ENCODE results near the gene PRDM16.

The PRDM16 gene

DNA sequence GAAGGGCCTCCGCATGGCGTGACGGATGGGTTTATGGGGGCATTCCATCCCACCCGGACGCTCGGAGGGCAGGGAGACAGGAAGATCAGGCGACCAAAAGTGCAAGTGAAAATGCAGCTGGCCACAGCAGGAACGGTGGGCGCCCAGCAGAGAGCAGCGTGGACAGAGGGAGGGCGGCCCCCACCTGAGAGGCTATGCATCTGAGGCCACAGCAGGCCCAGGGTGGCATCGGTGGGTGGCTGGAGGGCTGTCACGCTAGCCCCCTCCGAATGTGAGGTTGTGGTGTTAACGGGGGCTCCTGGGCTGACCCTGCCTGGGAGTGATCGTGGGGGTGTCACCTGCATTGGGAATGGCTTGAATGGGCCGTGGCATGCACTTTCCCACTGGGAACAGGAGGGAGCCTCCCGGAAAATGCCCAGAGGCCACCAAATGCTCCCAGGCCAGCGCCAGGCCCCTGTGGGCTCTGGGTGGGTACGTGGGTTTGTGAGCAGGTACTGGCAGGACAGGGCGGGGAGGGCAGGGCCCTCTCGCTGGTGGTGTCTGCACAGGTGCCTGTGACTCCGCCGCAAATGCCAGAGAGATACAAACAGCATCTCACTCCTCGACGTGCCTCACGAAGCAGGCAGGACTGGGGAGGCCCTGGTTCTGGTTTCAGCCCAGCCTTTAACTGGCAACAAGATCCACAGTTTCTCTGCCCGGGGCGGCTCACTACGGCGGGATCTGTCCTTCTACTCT, 172.8 kb downstream of the PRDM16 start:
- DNase-seq (ENCODE audit: low read depth in 2 of 2), result no peak
- TF ChIP-seq, protein P1, sequence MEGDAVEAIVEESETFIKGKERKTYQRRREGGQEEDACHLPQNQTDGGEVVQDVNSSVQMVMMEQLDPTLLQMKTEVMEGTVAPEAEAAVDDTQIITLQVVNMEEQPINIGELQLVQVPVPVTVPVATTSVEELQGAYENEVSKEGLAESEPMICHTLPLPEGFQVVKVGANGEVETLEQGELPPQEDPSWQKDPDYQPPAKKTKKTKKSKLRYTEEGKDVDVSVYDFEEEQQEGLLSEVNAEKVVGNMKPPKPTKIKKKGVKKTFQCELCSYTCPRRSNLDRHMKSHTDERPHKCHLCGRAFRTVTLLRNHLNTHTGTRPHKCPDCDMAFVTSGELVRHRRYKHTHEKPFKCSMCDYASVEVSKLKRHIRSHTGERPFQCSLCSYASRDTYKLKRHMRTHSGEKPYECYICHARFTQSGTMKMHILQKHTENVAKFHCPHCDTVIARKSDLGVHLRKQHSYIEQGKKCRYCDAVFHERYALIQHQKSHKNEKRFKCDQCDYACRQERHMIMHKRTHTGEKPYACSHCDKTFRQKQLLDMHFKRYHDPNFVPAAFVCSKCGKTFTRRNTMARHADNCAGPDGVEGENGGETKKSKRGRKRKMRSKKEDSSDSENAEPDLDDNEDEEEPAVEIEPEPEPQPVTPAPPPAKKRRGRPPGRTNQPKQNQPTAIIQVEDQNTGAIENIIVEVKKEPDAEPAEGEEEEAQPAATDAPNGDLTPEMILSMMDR (IDR thresholded peaks at IDR 0.05; ENCODE audit: low read depth, low read length), result no peak
- no peak overlapping the region for H3K4me3 ChIP-seq (replicated peaks in 1 of 2; ENCODE audit: low read depth in 2 of 2, low read length in 2 of 2)

DNA sequence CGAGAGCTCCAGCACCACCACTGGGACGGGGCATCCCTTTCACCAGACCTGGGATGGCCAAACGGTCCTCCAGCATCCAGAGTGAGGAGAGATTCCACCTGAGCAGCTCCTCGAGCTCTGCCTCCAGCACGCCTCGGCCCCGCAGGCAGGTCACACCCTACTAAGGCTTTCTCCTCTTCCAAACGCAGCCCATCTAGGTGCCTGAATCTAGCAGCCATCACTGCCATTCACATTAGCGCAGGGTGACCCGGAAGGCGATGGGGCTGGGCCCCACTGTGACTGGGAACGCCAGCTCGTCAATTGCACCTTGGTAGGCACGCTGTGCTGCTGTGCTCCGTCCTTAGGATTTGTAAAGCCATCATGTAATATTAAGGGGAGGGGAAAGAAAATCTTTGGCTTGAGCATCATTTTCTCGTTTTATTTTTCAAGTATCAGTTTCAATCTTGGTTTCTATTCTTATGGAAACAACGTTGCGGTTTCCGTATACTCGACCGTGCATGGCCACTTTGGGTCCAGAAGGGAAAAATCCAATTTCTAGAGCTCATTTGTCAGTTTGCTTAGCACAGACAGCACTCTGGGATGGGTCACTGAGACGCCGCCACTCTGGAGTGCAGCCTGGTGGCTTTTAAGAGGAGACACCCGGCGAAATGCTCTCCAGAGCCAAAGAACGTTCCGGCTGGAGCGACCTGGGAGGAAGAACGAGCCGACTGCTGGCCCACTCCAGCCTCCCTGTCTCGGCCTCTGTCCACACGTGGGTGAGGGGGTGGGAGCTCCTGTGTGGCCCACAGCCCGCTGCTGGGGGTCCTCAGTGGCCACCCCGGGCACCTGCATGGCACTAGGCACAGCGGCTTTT, 173.6 kb downstream of the PRDM16 start:
- TF ChIP-seq, protein P1 (IDR thresholded peaks at IDR 0.05; ENCODE audit: low read depth, low read length), result no peak
- no peak overlapping the region for H3K4me3 ChIP-seq (replicated peaks in 1 of 2; ENCODE audit: low read depth in 2 of 2, low read length in 2 of 2)
- no peak for DNase-seq (ENCODE audit: low read depth in 2 of 2)

DNA sequence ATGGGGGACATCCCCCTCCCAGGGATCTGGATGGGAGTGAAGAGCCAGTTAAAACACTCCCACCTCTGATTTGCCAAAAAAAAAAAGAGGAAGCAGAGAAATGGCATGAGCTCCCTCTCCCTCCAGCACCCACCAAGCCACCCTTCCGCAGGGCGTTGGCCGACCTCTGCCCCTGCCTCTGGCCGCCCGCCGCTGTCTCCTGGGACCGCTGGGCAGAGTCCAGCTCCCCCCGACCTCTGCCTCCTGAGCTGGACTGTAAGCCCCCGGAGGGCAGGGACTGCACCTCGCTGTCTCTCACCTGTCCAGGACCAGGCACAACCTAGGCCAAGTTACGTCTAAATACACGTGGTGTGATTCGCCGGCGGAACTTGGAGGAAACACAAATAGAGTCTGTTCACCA, 174.3 kb downstream of the PRDM16 start:
- TF ChIP-seq, protein P1 (IDR thresholded peaks at IDR 0.05; ENCODE audit: low read depth, low read length), result no peak
- H3K4me3 ChIP-seq (replicated peaks in 1 of 2; ENCODE audit: low read depth in 2 of 2, low read length in 2 of 2), result no peak overlapping the region
- DNase-seq (ENCODE audit: low read depth in 2 of 2), result no peak

DNA sequence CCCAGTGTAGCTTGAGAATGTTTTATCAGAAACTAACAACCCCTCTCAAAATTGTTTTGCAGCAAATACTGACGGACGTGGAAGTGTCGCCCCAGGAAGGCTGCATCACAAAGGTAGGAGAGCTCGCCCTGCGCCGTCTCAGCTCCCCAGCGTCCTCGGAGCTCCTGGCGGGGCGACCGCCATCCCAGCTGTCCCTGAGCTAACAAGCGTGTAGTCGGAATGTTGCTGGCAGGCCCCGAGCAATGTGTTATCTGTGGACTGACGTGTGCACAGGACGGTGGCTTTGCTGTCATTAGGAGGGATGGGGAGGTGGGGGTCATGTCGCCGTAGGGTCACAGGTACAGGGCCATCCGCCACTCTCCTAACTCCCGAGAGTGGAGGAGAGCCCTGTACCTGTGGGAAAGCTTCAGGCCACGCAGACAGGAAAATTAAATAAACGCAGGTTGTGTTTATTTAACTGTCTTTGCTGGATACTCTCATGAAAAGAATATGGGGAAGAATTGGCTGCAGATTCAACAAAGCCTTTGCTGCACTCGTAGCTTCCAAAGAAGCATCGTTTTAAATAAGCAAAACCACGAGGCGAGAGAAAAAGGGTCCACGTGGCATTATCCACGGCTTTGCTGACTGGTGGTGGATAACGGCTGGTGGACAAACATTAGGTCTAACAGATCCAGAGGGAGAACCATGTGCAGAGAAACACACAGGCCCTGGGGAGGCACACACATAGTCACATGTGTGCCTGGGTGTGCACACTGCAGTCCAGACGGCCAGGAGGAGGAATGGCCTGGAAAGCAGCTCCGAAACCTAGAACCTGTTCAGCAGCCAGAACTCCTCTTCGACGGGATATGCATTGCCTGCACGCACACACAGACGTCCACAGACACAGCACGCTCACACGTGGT, 175.3 kb downstream of the PRDM16 start:
- TF ChIP-seq, protein P1 (IDR thresholded peaks at IDR 0.05; ENCODE audit: low read depth, low read length), result no peak
- no peak overlapping the region for H3K4me3 ChIP-seq (replicated peaks in 1 of 2; ENCODE audit: low read depth in 2 of 2, low read length in 2 of 2)
- DNase-seq (ENCODE audit: low read depth in 2 of 2), result no peak

DNA sequence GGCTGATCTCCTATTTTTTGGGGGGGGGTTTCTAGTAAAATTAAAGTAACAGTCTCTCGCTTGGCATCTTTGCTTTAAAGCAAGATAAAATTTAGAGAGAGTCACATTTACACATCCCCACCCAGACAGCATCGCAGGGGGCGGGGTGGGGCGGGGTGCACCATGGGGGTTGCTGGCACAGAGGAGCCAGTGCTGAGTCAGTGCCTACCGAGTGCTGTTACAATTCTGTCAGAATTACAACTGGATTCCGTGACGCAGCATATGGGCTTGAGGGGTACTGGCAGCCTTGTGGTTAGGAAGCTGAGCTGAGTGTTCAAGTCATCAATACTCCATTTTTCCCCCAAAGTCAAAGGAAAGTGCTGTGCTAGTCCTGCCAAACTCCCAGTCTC, 175.9 kb downstream of the PRDM16 start:
- TF ChIP-seq, protein P1 (IDR thresholded peaks at IDR 0.05; ENCODE audit: low read depth, low read length), result no peak
- H3K4me3 ChIP-seq (replicated peaks in 1 of 2; ENCODE audit: low read depth in 2 of 2, low read length in 2 of 2), result no peak overlapping the region
- DNase-seq (ENCODE audit: low read depth in 2 of 2), result no peak

DNA sequence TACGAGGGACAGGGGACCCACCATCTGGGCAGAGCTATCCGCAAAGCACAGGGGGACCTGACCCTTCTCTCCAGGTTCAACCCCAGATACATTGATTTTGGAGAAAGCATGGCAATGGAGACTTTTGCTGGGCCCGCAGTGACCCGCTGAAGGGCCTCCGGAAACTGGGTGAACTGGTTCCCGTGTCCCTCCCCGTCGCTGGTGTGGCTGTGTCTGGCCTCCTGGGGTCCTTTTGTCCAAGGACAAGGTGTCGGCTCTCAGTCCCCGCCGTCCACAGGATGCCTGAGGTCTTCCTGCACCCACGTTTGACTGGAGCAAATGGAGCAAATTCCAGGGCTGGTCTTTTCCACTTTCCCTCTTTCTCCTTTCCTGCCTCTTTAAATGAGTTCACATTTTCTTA, 176.3 kb downstream of the PRDM16 start:
- DNase-seq (ENCODE audit: low read depth in 2 of 2), result no peak
- TF ChIP-seq, protein P1 (IDR thresholded peaks at IDR 0.05; ENCODE audit: low read depth, low read length), result no peak
- no peak overlapping the region for H3K4me3 ChIP-seq (replicated peaks in 1 of 2; ENCODE audit: low read depth in 2 of 2, low read length in 2 of 2)

Measured in cardiac fibroblast (primary cell).